Measurements from ENCODE around the gene ERG28. TPM values are rescaled to one million over a fixed set of nuclear protein-coding genes. Genes with fewer than 3 reads are reported as not detected.

ERG28 gene
- polyA plus RNA-seq, 1 of the 3 experiments (the other 2 are of a cell fraction) = 14.8 TPM

- Histone ChIP-seq H3K4me3 (ENCODE audit: low read depth in 2 of 2, low read length in 1 of 2) (no peak overlapping the region), H3K9ac (no peak overlapping the region), H3K79me2 (ENCODE audit: insufficient read depth) (no peaks in the 10 kb centered on the region), H3K9me3 (no peaks in the 10 kb centered on the region), H3K36me3 (replicated peaks in 1 of 2; ENCODE audit: control insufficient read depth in 1 of 2, insufficient read depth in 2 of 2, low read length in 1 of 2) (no peaks in the 10 kb centered on the region), H4K20me1 (ENCODE audit: insufficient read depth) (0 out of 2 replicates have a peak, but pooled peaks cover 4% of the 10 kb centered on the region), H3K9me2 (no peaks in the 10 kb centered on the region), H3K27me3 (ENCODE audit: insufficient read depth) (no peaks in the 10 kb centered on the region), H2AFZ (ENCODE audit: low read depth) (no peak overlapping the region), H3K4me2 (no peak overlapping the region), H3K4me1 (ENCODE audit: control insufficient read depth in 1 of 2, insufficient read depth in 2 of 2, low read depth in 1 of 2, low read length in 1 of 2) (no peaks in the 10 kb centered on the region), H3K27ac (ENCODE audit: low read depth in 2 of 2, low read length in 1 of 2) (no peak overlapping the region), H3F3A (replicated peaks; ENCODE audit: insufficient read depth) (peaks cover 2% of the 10 kb centered on the region)
- 49% methylated on average over 4 of the region's 4 CpGs for WGBS (ENCODE audit: low lambda C conversion rate)
- DNase-seq = no peak
- POLR2A ChIA-PET = no interaction called here
- TF ChIP-seq FOSL2 (IDR thresholded peaks at IDR 0.05; ENCODE audit: borderline replicate concordance, low read depth) = no peak
- CTCF ChIA-PET = interaction anchor here (1.0 to 4.0 kb wide), 3 partner anchors 11 to 83 kb away, joined by 3 to 23 read pairs (median 3); no protein-coding TSS in a partner anchor
These were observed 16.7 kb downstream of the ERG28 start for GRCh38 chr14:75643985-75644384.

DNA sequence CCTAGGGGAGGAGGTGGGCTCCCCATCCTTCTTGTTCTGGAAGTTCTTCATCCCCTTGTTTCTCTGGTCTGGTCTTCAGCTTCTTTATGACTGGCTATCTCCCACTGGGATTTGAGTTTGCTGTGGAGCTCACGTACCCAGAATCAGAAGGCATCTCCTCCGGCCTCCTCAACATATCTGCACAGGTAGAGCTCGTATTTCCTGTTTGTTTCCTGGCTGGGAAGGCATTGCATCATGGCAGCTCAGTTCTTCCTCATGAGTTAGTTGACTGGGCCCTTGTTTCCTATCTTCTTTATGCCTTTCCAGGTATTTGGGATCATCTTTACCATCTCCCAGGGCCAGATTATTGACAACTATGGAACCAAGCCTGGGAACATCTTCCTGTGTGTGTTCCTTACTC, 19.8 kb downstream of the ERG28 start:
- no peak for TF ChIP-seq RAD21 (IDR thresholded peaks at IDR 0.05; ENCODE audit: low read length)
- TF ChIP-seq TCF12 (IDR thresholded peaks at IDR 0.05) = no peak
- no peak for TF ChIP-seq MXI1 (IDR thresholded peaks at IDR 0.05; ENCODE audit: low read depth, low read length)
- no peak for TF ChIP-seq GABPA (IDR thresholded peaks at IDR 0.05; ENCODE audit: low read depth)
- TF ChIP-seq, protein P1, sequence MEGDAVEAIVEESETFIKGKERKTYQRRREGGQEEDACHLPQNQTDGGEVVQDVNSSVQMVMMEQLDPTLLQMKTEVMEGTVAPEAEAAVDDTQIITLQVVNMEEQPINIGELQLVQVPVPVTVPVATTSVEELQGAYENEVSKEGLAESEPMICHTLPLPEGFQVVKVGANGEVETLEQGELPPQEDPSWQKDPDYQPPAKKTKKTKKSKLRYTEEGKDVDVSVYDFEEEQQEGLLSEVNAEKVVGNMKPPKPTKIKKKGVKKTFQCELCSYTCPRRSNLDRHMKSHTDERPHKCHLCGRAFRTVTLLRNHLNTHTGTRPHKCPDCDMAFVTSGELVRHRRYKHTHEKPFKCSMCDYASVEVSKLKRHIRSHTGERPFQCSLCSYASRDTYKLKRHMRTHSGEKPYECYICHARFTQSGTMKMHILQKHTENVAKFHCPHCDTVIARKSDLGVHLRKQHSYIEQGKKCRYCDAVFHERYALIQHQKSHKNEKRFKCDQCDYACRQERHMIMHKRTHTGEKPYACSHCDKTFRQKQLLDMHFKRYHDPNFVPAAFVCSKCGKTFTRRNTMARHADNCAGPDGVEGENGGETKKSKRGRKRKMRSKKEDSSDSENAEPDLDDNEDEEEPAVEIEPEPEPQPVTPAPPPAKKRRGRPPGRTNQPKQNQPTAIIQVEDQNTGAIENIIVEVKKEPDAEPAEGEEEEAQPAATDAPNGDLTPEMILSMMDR (IDR thresholded peaks at IDR 0.05) = no peak
- TF ChIP-seq ELF1 (IDR thresholded peaks at IDR 0.05) = no peak
- no peak for TF ChIP-seq TEAD4 (IDR thresholded peaks at IDR 0.05; ENCODE audit: borderline replicate concordance, insufficient read depth)
- no peak for TF ChIP-seq CHD2 (IDR thresholded peaks at IDR 0.05; ENCODE audit: low read length, partially characterized antibody)
- no peak for TF ChIP-seq SIN3A (IDR thresholded peaks at IDR 0.05; ENCODE audit: borderline replicate concordance, low read depth, low read length)
- 56% methylated on average over 3 of the region's 3 CpGs for WGBS (ENCODE audit: low lambda C conversion rate)
- ChIA-PET CTCF (interaction anchor here (1.0 to 4.5 kb wide), 4 partner anchors 13 to 80 kb away, joined by 3 to 22 read pairs (median 12); partner anchors contain the start of gene FLVCR2), POLR2A (interaction anchor here (1.6 kb wide), 1 partner anchor 20 kb away, joined by 5 read pairs; the partner anchor contains the start of genes ERG28 and TTLL5)
- peaks cover 0 to 11% of the 10 kb centered on the region in 2 experiments; a peak in 2 of 4 replicates for H3K4me1 ChIP-seq (ENCODE audit: control insufficient read depth in 1 of 2, insufficient read depth in 2 of 2, low read depth in 1 of 2, low read length in 1 of 2)
- H2AFZ ChIP-seq (ENCODE audit: low read depth) = no peak overlapping the region
- no peaks in the 10 kb centered on the region for H3F3A ChIP-seq (replicated peaks; ENCODE audit: insufficient read depth)
- no peak overlapping the region for H3K4me2 ChIP-seq
- H3K4me3 ChIP-seq (ENCODE audit: low read depth in 2 of 2, low read length in 1 of 2) = no peak overlapping the region
- no peaks in the 10 kb centered on the region for H4K20me1 ChIP-seq (ENCODE audit: insufficient read depth)
- H3K27ac ChIP-seq (ENCODE audit: low read depth in 2 of 2, low read length in 1 of 2) = no peak overlapping the region
- no peaks in the 10 kb centered on the region for H3K9me2 ChIP-seq
- no peak overlapping the region for H3K9ac ChIP-seq
- no peaks in the 10 kb centered on the region for H3K27me3 ChIP-seq (ENCODE audit: insufficient read depth)
- H3K79me2 ChIP-seq (ENCODE audit: insufficient read depth) = no peaks in the 10 kb centered on the region
- no peaks in the 10 kb centered on the region for H3K9me3 ChIP-seq
- no peak for DNase-seq
- H3K36me3 ChIP-seq (replicated peaks in 1 of 2; ENCODE audit: control insufficient read depth in 1 of 2, insufficient read depth in 2 of 2, low read length in 1 of 2) = no peaks in the 10 kb centered on the region

Data from SK-N-SH (cell line).